ENCODE measurements around the gene ABCB4. TPM values are rescaled to one million over a fixed set of nuclear protein-coding genes. Genes with fewer than 3 reads are reported as not detected.
"Not testable (repeated sequence)": the region's sequence is repeated elsewhere in the genome, so short reads cannot be mapped to it uniquely, and the experiment has no call there.

The ABCB4 gene
- total RNA-seq, 1 donor from 2014 or later = 2.5 TPM

- no peak for DNase-seq
- Mint-ChIP-seq H3K9me3 (ENCODE audit: unreplicated experiment) (peaks cover 2% of the 10 kb centered on the region), H3K36me3 (ENCODE audit: unreplicated experiment) (peaks cover 10% of the 10 kb centered on the region), H3K27ac (ENCODE audit: unreplicated experiment) (no peak overlapping the region), H3K4me3 (ENCODE audit: unreplicated experiment) (no peak overlapping the region), H3K4me1 (ENCODE audit: low read depth, unreplicated experiment) (no peaks in the 10 kb centered on the region), H3K27me3 (ENCODE audit: unreplicated experiment) (peaks cover 5% of the 10 kb centered on the region)
- TF ChIP-seq, protein P1, sequence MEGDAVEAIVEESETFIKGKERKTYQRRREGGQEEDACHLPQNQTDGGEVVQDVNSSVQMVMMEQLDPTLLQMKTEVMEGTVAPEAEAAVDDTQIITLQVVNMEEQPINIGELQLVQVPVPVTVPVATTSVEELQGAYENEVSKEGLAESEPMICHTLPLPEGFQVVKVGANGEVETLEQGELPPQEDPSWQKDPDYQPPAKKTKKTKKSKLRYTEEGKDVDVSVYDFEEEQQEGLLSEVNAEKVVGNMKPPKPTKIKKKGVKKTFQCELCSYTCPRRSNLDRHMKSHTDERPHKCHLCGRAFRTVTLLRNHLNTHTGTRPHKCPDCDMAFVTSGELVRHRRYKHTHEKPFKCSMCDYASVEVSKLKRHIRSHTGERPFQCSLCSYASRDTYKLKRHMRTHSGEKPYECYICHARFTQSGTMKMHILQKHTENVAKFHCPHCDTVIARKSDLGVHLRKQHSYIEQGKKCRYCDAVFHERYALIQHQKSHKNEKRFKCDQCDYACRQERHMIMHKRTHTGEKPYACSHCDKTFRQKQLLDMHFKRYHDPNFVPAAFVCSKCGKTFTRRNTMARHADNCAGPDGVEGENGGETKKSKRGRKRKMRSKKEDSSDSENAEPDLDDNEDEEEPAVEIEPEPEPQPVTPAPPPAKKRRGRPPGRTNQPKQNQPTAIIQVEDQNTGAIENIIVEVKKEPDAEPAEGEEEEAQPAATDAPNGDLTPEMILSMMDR (IDR thresholded peaks at IDR 0.05; ENCODE audit: partially characterized antibody, unreplicated experiment) = no peak
Observed at GRCh38 chr7:87463982-87464381, 11.5 kb downstream of the ABCB4 start.

DNA sequence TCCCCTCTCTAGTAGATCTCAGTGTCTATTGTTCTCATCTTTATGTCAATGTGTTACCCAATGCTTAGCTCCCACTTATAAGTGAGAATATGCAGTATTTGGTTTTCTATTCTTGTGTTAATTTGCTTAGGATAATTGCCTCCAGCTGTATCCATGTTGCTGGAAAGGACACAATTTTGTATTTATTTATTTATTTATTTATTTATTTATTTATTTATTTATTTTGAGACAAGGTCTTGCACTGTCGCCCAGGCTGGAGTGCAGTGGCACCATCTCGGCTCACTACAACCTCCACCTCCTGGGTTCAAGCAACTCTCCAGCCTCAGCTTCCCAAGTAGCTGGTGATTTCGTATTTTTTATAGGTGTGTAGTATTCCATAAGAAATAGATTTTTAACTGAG lies 15.0 kb downstream of the ABCB4 start:
- H3K36me3 Mint-ChIP-seq (ENCODE audit: unreplicated experiment); H3K27me3 Mint-ChIP-seq (ENCODE audit: unreplicated experiment); DNase-seq; H3K27ac Mint-ChIP-seq (ENCODE audit: unreplicated experiment); H3K9me3 Mint-ChIP-seq (ENCODE audit: unreplicated experiment); H3K4me3 Mint-ChIP-seq (ENCODE audit: unreplicated experiment): not testable (repeated sequence)
- peaks cover 14% of the 10 kb centered on the region for H3K4me1 Mint-ChIP-seq (ENCODE audit: low read depth, unreplicated experiment)

GRCh38 chr7:87459941-87460340 lies 15.5 kb downstream of the ABCB4 start:
- DNase-seq = no peak

GRCh38 chr7:87458148-87458547 lies 17.3 kb downstream of the ABCB4 start:
- H3K36me3 Mint-ChIP-seq (ENCODE audit: unreplicated experiment) = no peaks in the 10 kb centered on the region
- DNase-seq = no peak
- H3K9me3 Mint-ChIP-seq (ENCODE audit: unreplicated experiment) = peaks cover 7% of the 10 kb centered on the region
- peaks cover 16% of the 10 kb centered on the region for H3K4me1 Mint-ChIP-seq (ENCODE audit: low read depth, unreplicated experiment)
- H3K27me3 Mint-ChIP-seq (ENCODE audit: unreplicated experiment) = no peaks in the 10 kb centered on the region
- H3K27ac Mint-ChIP-seq (ENCODE audit: unreplicated experiment) = no peak overlapping the region
- TF ChIP-seq, protein P1 (IDR thresholded peaks at IDR 0.05; ENCODE audit: partially characterized antibody, unreplicated experiment) = no peak
- no peak overlapping the region for H3K4me3 Mint-ChIP-seq (ENCODE audit: unreplicated experiment)

More at GRCh38 chr7:87459941-87460340, 15.5 kb downstream of the ABCB4 start:
- H3K27me3 Mint-ChIP-seq (ENCODE audit: unreplicated experiment) = peaks cover 3% of the 10 kb centered on the region
- peaks cover 7% of the 10 kb centered on the region for H3K9me3 Mint-ChIP-seq (ENCODE audit: unreplicated experiment)
- H3K36me3 Mint-ChIP-seq (ENCODE audit: unreplicated experiment) = no peaks in the 10 kb centered on the region
- H3K4me1 Mint-ChIP-seq (ENCODE audit: low read depth, unreplicated experiment) = peaks cover 14% of the 10 kb centered on the region
- no peak overlapping the region for H3K4me3 Mint-ChIP-seq (ENCODE audit: unreplicated experiment)
- no peak overlapping the region for H3K27ac Mint-ChIP-seq (ENCODE audit: unreplicated experiment)
- TF ChIP-seq, protein P1 (IDR thresholded peaks at IDR 0.05; ENCODE audit: partially characterized antibody, unreplicated experiment) = no peak

DNA sequence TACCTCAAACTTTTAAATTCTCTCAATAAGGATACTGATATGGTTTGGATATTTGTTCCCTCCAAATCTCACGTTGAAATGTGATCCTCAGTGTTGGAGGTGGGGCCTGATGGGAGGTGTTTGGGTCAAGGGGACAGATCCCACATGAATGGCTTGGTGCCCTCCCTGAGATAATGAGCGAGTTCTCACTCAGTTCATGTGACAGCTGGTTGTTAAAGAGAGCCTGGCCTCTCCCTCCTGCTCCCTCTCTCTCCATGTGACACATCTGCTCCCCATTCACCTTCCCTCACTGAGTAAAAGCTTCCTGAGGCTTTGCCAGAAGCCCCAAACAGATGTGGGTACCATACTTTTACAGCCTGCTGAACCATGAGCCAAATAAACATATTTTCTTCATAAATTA lies 19.2 kb downstream of the ABCB4 start:
- TF ChIP-seq, protein P1 (IDR thresholded peaks at IDR 0.05; ENCODE audit: partially characterized antibody, unreplicated experiment) = no peak
- H3K27me3 Mint-ChIP-seq (ENCODE audit: unreplicated experiment) = no peaks in the 10 kb centered on the region
- H3K4me3 Mint-ChIP-seq (ENCODE audit: unreplicated experiment) = peak overlapping the region; percentile 55
- peak overlapping the region; percentile 85 for H3K27ac Mint-ChIP-seq (ENCODE audit: unreplicated experiment)
- peaks cover 7% of the 10 kb centered on the region for H3K9me3 Mint-ChIP-seq (ENCODE audit: unreplicated experiment)
- peak; percentile 17 for DNase-seq
- H3K4me1 Mint-ChIP-seq (ENCODE audit: low read depth, unreplicated experiment) = peaks cover 16% of the 10 kb centered on the region
- no peaks in the 10 kb centered on the region for H3K36me3 Mint-ChIP-seq (ENCODE audit: unreplicated experiment)

All from glutamatergic neuron (in vitro differentiated cells).